Mucosa of rectum (tissue), 2 donors: ENCODE results near the gene BDH1.
"Not testable (repeated sequence)": the region's sequence is repeated elsewhere in the genome, so short reads cannot be mapped to it uniquely, and the experiment has no call there.

ENCODE experiments used
- H3K27ac ChIP-seq, 2 donors: one replicate each; pipeline ENCODE4 v1.7.0; 2013; ENCODE audit warnings: inconsistent platforms in 2 of 2, low read depth in 2 of 2, low read length in 2 of 2
- H3K27me3 ChIP-seq, 2 donors: one replicate each; pipeline ENCODE4 v1.7.0; 2013; ENCODE audit warnings: low read length in 2 of 2; ENCODE audit not compliant: control insufficient read depth in 2 of 2, insufficient read depth in 2 of 2
- H3K36me3 ChIP-seq, 2 donors: one replicate each; pipeline ENCODE4 v1.7.0; 2013; ENCODE audit warnings: low read length in 2 of 2; ENCODE audit not compliant: control insufficient read depth in 2 of 2, insufficient read depth in 2 of 2
- H3K4me1 ChIP-seq, 2 donors: one replicate each; pipeline ENCODE4 v1.7.0; 2013; ENCODE audit warnings: low read length in 2 of 2, mild to moderate bottlenecking in 1 of 2; ENCODE audit not compliant: control insufficient read depth in 2 of 2, insufficient read depth in 2 of 2
- H3K4me3 ChIP-seq, 2 donors: one replicate each; pipeline ENCODE4 v1.7.0; 2013; ENCODE audit warnings: low read length in 2 of 2
- H3K9ac ChIP-seq, 2 donors: one replicate each; pipeline ENCODE4 v1.7.0; 2013; ENCODE audit warnings: low read length in 2 of 2, low read depth in 1 of 2, mild to moderate bottlenecking in 1 of 2
- H3K9me3 ChIP-seq, 2 donors: one replicate each; pipeline ENCODE4 v1.7.0; 2013; ENCODE audit warnings: low read length in 2 of 2; ENCODE audit not compliant: control insufficient read depth in 2 of 2
- donor health status: healthy.
- donor health status: Normal muscosa, but diverticular disease.

The BDH1 gene

GRCh38 chr3:197555281-197556261, at the start of gene BDH1:
Gene BDH1 (minus strand): TSS chr3:197555968. CDS start chr3:197546443, 9,525 bp downstream.
- Histone ChIP-seq H3K27me3 (no peaks in the 10 kb centered on the region), H3K4me1 (peaks cover 20 to 21% of the 10 kb centered on the region in 2 donors), H3K9me3 (no peaks in the 10 kb centered on the region), H3K36me3 (peaks cover 0 to 5% of the 10 kb centered on the region in 2 donors), H3K9ac (peak within 1 kb of the TSS; percentile 93 to 96), H3K27ac (peak within 1 kb of the TSS; percentile 95 to 98), H3K4me3 (peak within 1 kb of the TSS; percentile 85 to 93)

GRCh38 chr3:197603317-197603933, 47.7 kb upstream of the BDH1 start:
- no peaks in the 10 kb centered on the region for H3K9me3 ChIP-seq
- H3K27me3 ChIP-seq = no peaks in the 10 kb centered on the region
- H3K27ac ChIP-seq = no peak overlapping the region
- no peak overlapping the region for H3K9ac ChIP-seq
- peaks cover 25 to 35% of the 10 kb centered on the region in 2 donors for H3K36me3 ChIP-seq
- H3K4me1 ChIP-seq = peaks cover 8 to 11% of the 10 kb centered on the region in 2 donors
- H3K4me3 ChIP-seq = no peak overlapping the region

GRCh38 chr3:197602351-197602750, 46.6 kb upstream of the BDH1 start:
- H3K4me3 ChIP-seq, H3K27me3 ChIP-seq, H3K27ac ChIP-seq, H3K9me3 ChIP-seq, H3K9ac ChIP-seq: not testable (repeated sequence)
- Histone ChIP-seq H3K36me3 (peaks cover 14 to 24% of the 10 kb centered on the region in 2 donors), H3K4me1 (peaks cover 16 to 19% of the 10 kb centered on the region in 2 donors)

GRCh38 chr3:197601566-197601840, 45.7 kb upstream of the BDH1 start:
- H3K4me1 ChIP-seq = peaks cover 23% of the 10 kb centered on the region in 2 donors
- H3K9ac ChIP-seq, H3K27me3 ChIP-seq, H3K27ac ChIP-seq, H3K9me3 ChIP-seq, H3K4me3 ChIP-seq: not testable (repeated sequence)
- H3K36me3 ChIP-seq = peaks cover 6 to 16% of the 10 kb centered on the region in 2 donors

GRCh38 chr3:197600796-197601565, 45.2 kb upstream of the BDH1 start:
- Histone ChIP-seq H3K36me3 (peaks cover 4 to 12% of the 10 kb centered on the region in 2 donors), H3K4me3 (no peak overlapping the region), H3K9ac (no peak overlapping the region), H3K4me1 (peaks cover 23 to 24% of the 10 kb centered on the region in 2 donors), H3K27me3 (no peaks in the 10 kb centered on the region), H3K9me3 (no peaks in the 10 kb centered on the region), H3K27ac (no peak overlapping the region)

GRCh38 chr3:197599089-197599765, 43.5 kb upstream of the BDH1 start:
- H3K27ac ChIP-seq = peak overlapping the region in 1 of 2 donors; percentile 59
- peak overlapping the region in 1 of 2 donors; percentile 36 for H3K9ac ChIP-seq
- H3K4me3 ChIP-seq = peak overlapping the region; percentile 4 to 42
- H3K27me3 ChIP-seq = no peaks in the 10 kb centered on the region
- peaks cover 2 to 9% of the 10 kb centered on the region in 2 donors for H3K36me3 ChIP-seq
- H3K9me3 ChIP-seq = no peaks in the 10 kb centered on the region
- H3K4me1 ChIP-seq = peaks cover 27 to 28% of the 10 kb centered on the region in 2 donors

GRCh38 chr3:197598404-197598980, 42.7 kb upstream of the BDH1 start:
- Histone ChIP-seq H3K4me1 (peaks cover 27 to 28% of the 10 kb centered on the region in 2 donors), H3K36me3 (peaks cover 2 to 9% of the 10 kb centered on the region in 2 donors), H3K27me3 (no peaks in the 10 kb centered on the region), H3K4me3 (peak overlapping the region; percentile 4 to 42), H3K27ac (peak overlapping the region; percentile 59 to 84), H3K9ac (peak overlapping the region in 1 of 2 donors; percentile 36), H3K9me3 (no peaks in the 10 kb centered on the region)

- H3K4me1 ChIP-seq = peaks cover 27 to 28% of the 10 kb centered on the region in 2 donors
- no peaks in the 10 kb centered on the region for H3K27me3 ChIP-seq
- no peaks in the 10 kb centered on the region for H3K9me3 ChIP-seq
- peak overlapping the region; percentile 5 to 18 for H3K4me3 ChIP-seq
- H3K36me3 ChIP-seq = peaks cover 2 to 9% of the 10 kb centered on the region in 2 donors
- peak overlapping the region; percentile 59 to 84 for H3K27ac ChIP-seq
- peak overlapping the region; percentile 34 to 50 for H3K9ac ChIP-seq
Measured at GRCh38 chr3:197597335-197597734, 41.6 kb upstream of the BDH1 start.

- H3K27me3 ChIP-seq = no peaks in the 10 kb centered on the region
- no peak overlapping the region for H3K4me3 ChIP-seq
- peaks cover 37 to 38% of the 10 kb centered on the region in 2 donors for H3K4me1 ChIP-seq
- no peak overlapping the region for H3K27ac ChIP-seq
- H3K9ac ChIP-seq = no peak overlapping the region
- no peaks in the 10 kb centered on the region for H3K9me3 ChIP-seq
- peaks cover under 1 to 4% of the 10 kb centered on the region in 2 donors for H3K36me3 ChIP-seq
Measured at GRCh38 chr3:197595470-197596185, 39.9 kb upstream of the BDH1 start.
